HG03457 (cell line): Measurements from ENCODE around the gene ROM1.
A peak's percentile ranks its signal among the peaks of the same experiment; 100 is the strongest.
"Not testable (repeated sequence)": the region's sequence is repeated elsewhere in the genome, so short reads cannot be mapped to it uniquely, and the experiment has no call there.

ENCODE experiments used
- ATAC-seq: cut with Tn5 transposase; IDR thresholded peaks from one replicate; pipeline ENCODE4 v1.9.1; 2021; ENCODE audit warnings: moderate number of reproducible peaks; ENCODE audit not compliant: unreplicated experiment

The ROM1 gene

GRCh38 chr11:62647609-62648005 lies 34.5 kb downstream of the ROM1 start:
- no peak for ATAC-seq

- ATAC-seq: no peak
Observed at GRCh38 chr11:62648185-62648966, 35.3 kb downstream of the ROM1 start.

GRCh38 chr11:62648967-62649364 lies 35.9 kb downstream of the ROM1 start:
- no peak for ATAC-seq

- no peak for ATAC-seq
Observed at GRCh38 chr11:62649486-62649885, 36.4 kb downstream of the ROM1 start.

- ATAC-seq: not testable (repeated sequence)
Observed at GRCh38 chr11:62650283-62650682, 37.2 kb downstream of the ROM1 start.

- ATAC-seq: no peak
Observed at GRCh38 chr11:62652161-62653006, 39.3 kb downstream of the ROM1 start.

- ATAC-seq: no peak
Observed at GRCh38 chr11:62654297-62654696, 41.2 kb downstream of the ROM1 start.

GRCh38 chr11:62656796-62657429 lies 43.9 kb downstream of the ROM1 start:
- ATAC-seq: no peak

GRCh38 chr11:62664405-62665074 lies 51.5 kb downstream of the ROM1 start:
- peak; percentile 28 for ATAC-seq
